Hematopoietic multipotent progenitor cell treated with erythropoietin and hydrocortisone succinate and interleukin-3 and kit ligand, for 8 days (in vitro differentiated cells): ENCODE measurements around the gene CERS5.
A peak's percentile ranks its signal among the peaks of the same experiment; 100 is the strongest.
"Not testable (repeated sequence)": the region's sequence is repeated elsewhere in the genome, so short reads cannot be mapped to it uniquely, and the experiment has no call there.

ENCODE experiments used
- DNase-seq: peaks from one replicate; pipeline ENCODE4 v3.0.0-alpha.2; 2015

The CERS5 gene

GRCh38 chr12:50185970-50186663, 18.9 kb upstream of the CERS5 start:
- no peak for DNase-seq

GRCh38 chr12:50185301-50185895, 18.2 kb upstream of the CERS5 start:
- DNase-seq = no peak

- no peak for DNase-seq
These were observed 17.1 kb upstream of the CERS5 start for GRCh38 chr12:50184261-50184660.

GRCh38 chr12:50182461-50182860, 15.3 kb upstream of the CERS5 start:
- DNase-seq = peak; percentile 20

- no peak for DNase-seq
These were observed 14.5 kb upstream of the CERS5 start for GRCh38 chr12:50181691-50182090.

GRCh38 chr12:50175716-50176026, 8.5 kb upstream of the CERS5 start:
- no peak for DNase-seq

GRCh38 chr12:50174971-50175715, 8.0 kb upstream of the CERS5 start:
- peak; percentile 77 for DNase-seq

- DNase-seq = peak; percentile 15
These were observed 445 bp downstream of the CERS5 start for GRCh38 chr12:50166799-50167048.

GRCh38 chr12:50164963-50165362, 2.2 kb downstream of the CERS5 start:
- no peak for DNase-seq

GRCh38 chr12:50162230-50162629, 4.9 kb downstream of the CERS5 start:
- DNase-seq = no peak

GRCh38 chr12:50160643-50161042, 6.5 kb downstream of the CERS5 start:
- DNase-seq = no peak

GRCh38 chr12:50157259-50157658, 9.9 kb downstream of the CERS5 start:
- DNase-seq = no peak

GRCh38 chr12:50156641-50157040, 10.5 kb downstream of the CERS5 start:
- no peak for DNase-seq

- not testable (repeated sequence) for DNase-seq
These were observed 12.2 kb downstream of the CERS5 start for GRCh38 chr12:50154947-50155346.

- DNase-seq = no peak
These were observed 16.0 kb downstream of the CERS5 start for GRCh38 chr12:50151047-50151687.

GRCh38 chr12:50149311-50149710, 17.9 kb downstream of the CERS5 start:
- no peak for DNase-seq

GRCh38 chr12:50148011-50148410, 19.2 kb downstream of the CERS5 start:
- DNase-seq = not testable (repeated sequence)

- DNase-seq = no peak
These were observed 19.9 kb downstream of the CERS5 start for GRCh38 chr12:50147281-50147680.

GRCh38 chr12:50145439-50145838, 21.7 kb downstream of the CERS5 start:
- no peak for DNase-seq

GRCh38 chr12:50142993-50143392, 24.2 kb downstream of the CERS5 start:
- DNase-seq = no peak

GRCh38 chr12:50132505-50133135, 34.5 kb downstream of the CERS5 start:
- peak; percentile 70 for DNase-seq

- DNase-seq = no peak
These were observed 37.9 kb downstream of the CERS5 start for GRCh38 chr12:50129290-50129689.

GRCh38 chr12:50127546-50127945, 39.6 kb downstream of the CERS5 start:
- no peak for DNase-seq

GRCh38 chr12:50123203-50123602, 44.0 kb downstream of the CERS5 start:
- DNase-seq = no peak
